Esophagus muscularis mucosa (tissue), 4 donors: ENCODE data around the gene BORCS5. TPM values are rescaled to one million over a fixed set of nuclear protein-coding genes. Genes with fewer than 3 reads are reported as not detected.

Experiments
- total RNA-seq, 4 donors: library from RNA; depleted of rRNA; stranded (reverse); fragments of >200 nt; gene quantifications; one replicate each; pipeline versions ENCODE4 v1.1.0 to v1.2.1, GENCODE V29; 2016

The BORCS5 gene
- total RNA-seq, 4 donors from 2014 or later: 16.5 to 25.0 (median 19.0) TPM

Other genes with a start within 250 kb of the BORCS5 start
- 10 to 100 TPM; 26.2 to 61.1 (median 34.8) TPM for gene LRP6, start 90.0 kb upstream of the BORCS5 start, total RNA-seq
- 10 to 100 TPM; 15.9 to 22.9 (median 19.9) TPM for gene MANSC1, start 6.8 kb upstream of the BORCS5 start, total RNA-seq
- gene DUSP16, start 205.8 kb downstream of the BORCS5 start, total RNA-seq: 10 to 100 TPM in 3 of 4 donors, 1 to 10 TPM in 1; 10.0 to 17.0 (median 13.9) TPM